Neutrophil (primary cell): ENCODE measurements around the gene CAMK2B.

Source experiments
- H3K27ac ChIP-seq: fragments of 200-600 bp; sonication (generic); 2 replicates; pipeline ENCODE4 v1.5.1; 2016; ENCODE audit warnings: mild to moderate bottlenecking, moderate library complexity
- H3K27me3 ChIP-seq: fragments of 200-600 bp; sonication (generic); 2 replicates; pipeline ENCODE4 v1.6.0; 2016; ENCODE audit warnings: mild to moderate bottlenecking
- H3K36me3 ChIP-seq: fragments of 200-600 bp; sonication (generic); 2 replicates; pipeline ENCODE4 v1.5.1; 2017
- H3K4me1 ChIP-seq, 2 experiments: fragments of 200-600 bp in 1 of 2; sonication (generic) in 1 of 2; 1 replicate in 1 of 2; 2 replicates in 1 of 2; pipeline versions ENCODE4 v1.5.1 to v1.6.1; 2013 to 2016; ENCODE audit warnings: low read depth in 1 of 2, low read length in 1 of 2, mild to moderate bottlenecking in 1 of 2, moderate library complexity in 1 of 2; ENCODE audit not compliant: control insufficient read depth in 1 of 2, insufficient read depth in 1 of 2
- H3K4me3 ChIP-seq, 2 experiments: fragments of 200-600 bp in 1 of 2; sonication (generic) in 1 of 2; 1 replicate in 1 of 2; 2 replicates in 1 of 2; pipeline ENCODE4 v1.5.1; 2013 to 2016; ENCODE audit warnings: low read depth in 1 of 2, low read length in 1 of 2, mild to moderate bottlenecking in 1 of 2, moderate library complexity in 1 of 2
- H3K9me3 ChIP-seq: fragments of 200-600 bp; sonication (generic); 2 replicates; pipeline ENCODE4 v1.5.1; 2016
- CTCF ChIP-seq: fragments of 200-600 bp; sonication (generic); IDR thresholded peaks from 2 replicates; pipeline ENCODE4 v1.5.1; 2016; ENCODE audit warnings: antibody characterized with exemption

Gene CAMK2B

GRCh38 chr7:44237696-44238095, 87.7 kb downstream of the CAMK2B start:
- no peak overlapping the region for H3K27ac ChIP-seq
- TF ChIP-seq CTCF: no peak

GRCh38 chr7:44236333-44236728, 89.1 kb downstream of the CAMK2B start:
- Histone ChIP-seq H3K4me1 (peaks cover 0 to 3% of the 10 kb centered on the region in 2 experiments), H3K9me3 (no peaks in the 10 kb centered on the region)
- TF ChIP-seq CTCF: no peak

More at GRCh38 chr7:44237696-44238095, 87.7 kb downstream of the CAMK2B start:
- no peaks in the 10 kb centered on the region for H3K36me3 ChIP-seq
- H3K9me3 ChIP-seq: no peaks in the 10 kb centered on the region
- H3K27me3 ChIP-seq: no peaks in the 10 kb centered on the region
- peaks cover 0 to 3% of the 10 kb centered on the region in 2 experiments for H3K4me1 ChIP-seq
- no peak overlapping the region for H3K4me3 ChIP-seq

GRCh38 chr7:44235582-44236332, 89.6 kb downstream of the CAMK2B start:
- Histone ChIP-seq H3K27me3 (no peaks in the 10 kb centered on the region), H3K27ac (no peak overlapping the region), H3K4me3 (no peak overlapping the region), H3K9me3 (no peaks in the 10 kb centered on the region), H3K4me1 (no peaks in the 10 kb centered on the region), H3K36me3 (no peaks in the 10 kb centered on the region)
- no peak for TF ChIP-seq CTCF

More at GRCh38 chr7:44236333-44236728, 89.1 kb downstream of the CAMK2B start:
- Histone ChIP-seq H3K4me3 (no peak overlapping the region), H3K27ac (no peak overlapping the region), H3K27me3 (no peaks in the 10 kb centered on the region), H3K36me3 (no peaks in the 10 kb centered on the region)

- Histone ChIP-seq H3K4me3 (no peak overlapping the region), H3K36me3 (no peaks in the 10 kb centered on the region), H3K27ac (no peak overlapping the region), H3K4me1 (no peaks in the 10 kb centered on the region), H3K9me3 (no peaks in the 10 kb centered on the region), H3K27me3 (no peaks in the 10 kb centered on the region)
- no peak for TF ChIP-seq CTCF
Observed at GRCh38 chr7:44235066-44235465, 90.3 kb downstream of the CAMK2B start.

GRCh38 chr7:44232901-44233715, 92.3 kb downstream of the CAMK2B start:
- TF ChIP-seq CTCF: no peak
- Histone ChIP-seq H3K27me3 (no peaks in the 10 kb centered on the region), H3K27ac (no peak overlapping the region), H3K4me1 (no peaks in the 10 kb centered on the region), H3K9me3 (no peaks in the 10 kb centered on the region), H3K4me3 (no peak overlapping the region), H3K36me3 (no peaks in the 10 kb centered on the region)
